UCSD-AML1 (cell line): ENCODE measurements around the gene ALX4.

Experiments
- DNase-seq: peaks from one replicate; lab custom pipeline; 2025; ENCODE audit not compliant: unreplicated experiment; lab: John Stamatoyannopoulos, UW

ALX4 gene

GRCh38 chr11:44335919-44336318, 26.0 kb upstream of the ALX4 start:
- no peak for DNase-seq

GRCh38 chr11:44335052-44335760, 25.3 kb upstream of the ALX4 start:
- DNase-seq, result no peak

- DNase-seq, result no peak
These were observed 24.5 kb upstream of the ALX4 start for GRCh38 chr11:44334356-44335004.

GRCh38 chr11:44333271-44334218, 23.6 kb upstream of the ALX4 start:
- no peak for DNase-seq

GRCh38 chr11:44332665-44333064, 22.7 kb upstream of the ALX4 start:
- no peak for DNase-seq

GRCh38 chr11:44329472-44330230, 19.7 kb upstream of the ALX4 start:
- DNase-seq, result no peak

GRCh38 chr11:44328138-44328660, 18.3 kb upstream of the ALX4 start:
- no peak for DNase-seq

GRCh38 chr11:44327730-44328129, 17.8 kb upstream of the ALX4 start:
- no peak for DNase-seq

GRCh38 chr11:44326615-44327475, 16.9 kb upstream of the ALX4 start:
- no peak for DNase-seq

- no peak for DNase-seq
These were observed 15.8 kb upstream of the ALX4 start for GRCh38 chr11:44325698-44326097.

- DNase-seq, result no peak
These were observed 15.0 kb upstream of the ALX4 start for GRCh38 chr11:44324749-44325525.

- DNase-seq, result no peak
These were observed 14.3 kb upstream of the ALX4 start for GRCh38 chr11:44324222-44324621.

- DNase-seq, result no peak
These were observed 12.3 kb upstream of the ALX4 start for GRCh38 chr11:44322243-44322642.

GRCh38 chr11:44321059-44321458, 11.1 kb upstream of the ALX4 start:
- DNase-seq, result no peak

- DNase-seq, result no peak
These were observed 10.5 kb upstream of the ALX4 start for GRCh38 chr11:44320289-44320973.

- no peak for DNase-seq
These were observed 9.8 kb upstream of the ALX4 start for GRCh38 chr11:44319552-44320288.

GRCh38 chr11:44319170-44319551, 9.2 kb upstream of the ALX4 start:
- no peak for DNase-seq

- DNase-seq, result no peak
These were observed 8.4 kb upstream of the ALX4 start for GRCh38 chr11:44318369-44318768.
